Activated CD4-positive, alpha-beta T cell treated with anti-CD3 and anti-CD28 coated beads, Interleukin-2, amount 10 ng/mL, durations not matched to agents 24 days and 14 days (primary cell): Measurements from ENCODE around the gene OGDH. TPM values are rescaled to one million over a fixed set of nuclear protein-coding genes. Genes with fewer than 3 reads are reported as not detected.

ENCODE experiments used
- DNase-seq: peaks from one replicate; pipeline ENCODE4 v3.0.0; 2022
- H3K27ac Mint-ChIP-seq: one replicate; pipeline ENCODE4 v1.8.0; 2022; ENCODE audit warnings: mild to moderate bottlenecking, mixed read lengths
- H3K27me3 Mint-ChIP-seq: one replicate; pipeline ENCODE4 v1.8.0; 2022; ENCODE audit warnings: mixed read lengths
- H3K36me3 Mint-ChIP-seq: one replicate; pipeline ENCODE4 v1.8.0; 2022; ENCODE audit warnings: low read depth, mild to moderate bottlenecking, mixed read lengths
- H3K4me1 Mint-ChIP-seq: one replicate; pipeline ENCODE4 v1.8.0; 2021; ENCODE audit warnings: mixed read lengths
- H3K4me3 Mint-ChIP-seq: one replicate; pipeline ENCODE4 v1.8.0; 2022; ENCODE audit warnings: mild to moderate bottlenecking, moderate library complexity, mixed read lengths
- H3K9me3 Mint-ChIP-seq: one replicate; pipeline ENCODE4 v1.8.0; 2021; ENCODE audit warnings: mixed read lengths
- intact Hi-C: fragments of 100-400 bp; cut with micrococcal nuclease; formaldehyde crosslinking; loops from one replicate; pipeline ENCODE4 v1.15.1; 2023
- total RNA-seq: library from RNA; stranded (reverse); gene quantifications from 2 replicates; pipeline ENCODE4 v1.2.3, GENCODE V29; 2022

The OGDH gene
- total RNA-seq, 1 donor from 2014 or later, result 102 TPM

- H3K27me3 Mint-ChIP-seq, result no peaks in the 10 kb centered on the region
- no peaks in the 10 kb centered on the region for H3K9me3 Mint-ChIP-seq
- H3K4me3 Mint-ChIP-seq, result no peak overlapping the region
- DNase-seq, result no peak
- H3K4me1 Mint-ChIP-seq, result peaks cover 12% of the 10 kb centered on the region
- intact Hi-C loops, result no loop called here
- no peak overlapping the region for H3K27ac Mint-ChIP-seq
- peaks cover 44% of the 10 kb centered on the region for H3K36me3 Mint-ChIP-seq
Observed at GRCh38 chr7:44666566-44666965, 60.1 kb downstream of the OGDH start.

GRCh38 chr7:44667190-44667589, 60.8 kb downstream of the OGDH start:
- Mint-ChIP-seq H3K4me1 (peaks cover 12% of the 10 kb centered on the region), H3K9me3 (no peaks in the 10 kb centered on the region), H3K27ac (peak overlapping the region; percentile 29), H3K4me3 (no peak overlapping the region), H3K36me3 (peaks cover 40% of the 10 kb centered on the region), H3K27me3 (no peaks in the 10 kb centered on the region)
- intact Hi-C loops, result no loop called here
- DNase-seq, result no peak

- H3K27ac Mint-ChIP-seq, result no peak overlapping the region
Observed at GRCh38 chr7:44671069-44671468, 64.6 kb downstream of the OGDH start.

GRCh38 chr7:44673324-44673723, 66.9 kb downstream of the OGDH start:
- DNase-seq, result no peak
- H3K36me3 Mint-ChIP-seq, result peaks cover 46% of the 10 kb centered on the region
- H3K27me3 Mint-ChIP-seq, result no peaks in the 10 kb centered on the region
- H3K4me1 Mint-ChIP-seq, result no peaks in the 10 kb centered on the region
- H3K4me3 Mint-ChIP-seq, result no peak overlapping the region
- intact Hi-C loops, result no loop called here
- no peaks in the 10 kb centered on the region for H3K9me3 Mint-ChIP-seq
- H3K27ac Mint-ChIP-seq, result no peak overlapping the region

More at GRCh38 chr7:44671069-44671468, 64.6 kb downstream of the OGDH start:
- Mint-ChIP-seq H3K4me3 (no peak overlapping the region), H3K9me3 (no peaks in the 10 kb centered on the region), H3K27me3 (no peaks in the 10 kb centered on the region), H3K4me1 (peaks cover 6% of the 10 kb centered on the region), H3K36me3 (peaks cover 48% of the 10 kb centered on the region)
- DNase-seq, result no peak
- intact Hi-C loops, result no loop called here

GRCh38 chr7:44673771-44674170, 67.3 kb downstream of the OGDH start:
- DNase-seq, result no peak
- no peaks in the 10 kb centered on the region for H3K4me1 Mint-ChIP-seq
- H3K27me3 Mint-ChIP-seq, result no peaks in the 10 kb centered on the region
- no peaks in the 10 kb centered on the region for H3K9me3 Mint-ChIP-seq
- no peak overlapping the region for H3K4me3 Mint-ChIP-seq
- peaks cover 50% of the 10 kb centered on the region for H3K36me3 Mint-ChIP-seq
- intact Hi-C loops, result no loop called here
- H3K27ac Mint-ChIP-seq, result no peak overlapping the region

- no peak overlapping the region for H3K27ac Mint-ChIP-seq
- H3K27me3 Mint-ChIP-seq, result no peaks in the 10 kb centered on the region
- intact Hi-C loops, result no loop called here
- DNase-seq, result no peak
- no peaks in the 10 kb centered on the region for H3K9me3 Mint-ChIP-seq
- no peaks in the 10 kb centered on the region for H3K4me1 Mint-ChIP-seq
- H3K36me3 Mint-ChIP-seq, result peaks cover 54% of the 10 kb centered on the region
- no peak overlapping the region for H3K4me3 Mint-ChIP-seq
Observed at GRCh38 chr7:44674381-44674780, 68.0 kb downstream of the OGDH start.

- H3K4me3 Mint-ChIP-seq, result no peak overlapping the region
- H3K36me3 Mint-ChIP-seq, result peaks cover 59% of the 10 kb centered on the region
- peak overlapping the region; percentile 2 for H3K27ac Mint-ChIP-seq
- intact Hi-C loops, result no loop called here
- H3K27me3 Mint-ChIP-seq, result no peaks in the 10 kb centered on the region
- no peaks in the 10 kb centered on the region for H3K4me1 Mint-ChIP-seq
- no peak for DNase-seq
- no peaks in the 10 kb centered on the region for H3K9me3 Mint-ChIP-seq
Observed at GRCh38 chr7:44676776-44677175, 70.3 kb downstream of the OGDH start.

GRCh38 chr7:44678101-44678470, 71.7 kb downstream of the OGDH start:
- H3K36me3 Mint-ChIP-seq, result peaks cover 60% of the 10 kb centered on the region
- no peaks in the 10 kb centered on the region for H3K27me3 Mint-ChIP-seq
- H3K4me1 Mint-ChIP-seq, result no peaks in the 10 kb centered on the region
- DNase-seq, result no peak
- H3K27ac Mint-ChIP-seq, result no peak overlapping the region
- H3K4me3 Mint-ChIP-seq, result no peak overlapping the region
- intact Hi-C loops, result no loop called here
- H3K9me3 Mint-ChIP-seq, result no peaks in the 10 kb centered on the region

GRCh38 chr7:44678471-44679179, 72.2 kb downstream of the OGDH start:
- Mint-ChIP-seq H3K36me3 (peaks cover 58% of the 10 kb centered on the region), H3K4me1 (no peaks in the 10 kb centered on the region), H3K27me3 (no peaks in the 10 kb centered on the region), H3K4me3 (no peak overlapping the region), H3K27ac (peak overlapping the region; percentile 23), H3K9me3 (no peaks in the 10 kb centered on the region)
- intact Hi-C loops, result no loop called here
- no peak for DNase-seq

GRCh38 chr7:44681645-44682044, 75.2 kb downstream of the OGDH start:
- Mint-ChIP-seq H3K4me3 (no peak overlapping the region), H3K9me3 (no peaks in the 10 kb centered on the region), H3K4me1 (no peaks in the 10 kb centered on the region), H3K27me3 (no peaks in the 10 kb centered on the region), H3K36me3 (peaks cover 51% of the 10 kb centered on the region), H3K27ac (no peak overlapping the region)
- no peak for DNase-seq
- intact Hi-C loops, result no loop called here

GRCh38 chr7:44685723-44686122, 79.3 kb downstream of the OGDH start:
- no peak overlapping the region for H3K27ac Mint-ChIP-seq
- intact Hi-C loops, result no loop called here
- peaks cover 45% of the 10 kb centered on the region for H3K36me3 Mint-ChIP-seq

GRCh38 chr7:44689427-44689826, 83.0 kb downstream of the OGDH start:
- no peak overlapping the region for H3K27ac Mint-ChIP-seq
- DNase-seq, result no peak
- H3K9me3 Mint-ChIP-seq, result no peaks in the 10 kb centered on the region
- H3K27me3 Mint-ChIP-seq, result no peaks in the 10 kb centered on the region
- no peaks in the 10 kb centered on the region for H3K4me1 Mint-ChIP-seq
- intact Hi-C loops, result no loop called here
- peaks cover 42% of the 10 kb centered on the region for H3K36me3 Mint-ChIP-seq
- H3K4me3 Mint-ChIP-seq, result no peak overlapping the region

More at GRCh38 chr7:44685723-44686122, 79.3 kb downstream of the OGDH start:
- no peaks in the 10 kb centered on the region for H3K9me3 Mint-ChIP-seq
- no peaks in the 10 kb centered on the region for H3K27me3 Mint-ChIP-seq
- no peaks in the 10 kb centered on the region for H3K4me1 Mint-ChIP-seq
- DNase-seq, result no peak
- no peak overlapping the region for H3K4me3 Mint-ChIP-seq

GRCh38 chr7:44693641-44694313, 87.3 kb downstream of the OGDH start:
- intact Hi-C loops, result no loop called here
- Mint-ChIP-seq H3K27me3 (no peaks in the 10 kb centered on the region), H3K9me3 (peaks cover 4% of the 10 kb centered on the region), H3K36me3 (peaks cover 63% of the 10 kb centered on the region), H3K4me1 (no peaks in the 10 kb centered on the region), H3K4me3 (no peak overlapping the region), H3K27ac (no peak overlapping the region)
- no peak for DNase-seq

- no peak for DNase-seq
- intact Hi-C loops, result no loop called here
- peaks cover 67% of the 10 kb centered on the region for H3K36me3 Mint-ChIP-seq
Observed at GRCh38 chr7:44694326-44694725, 87.9 kb downstream of the OGDH start.

More at GRCh38 chr7:44694326-44694725, 87.9 kb downstream of the OGDH start:
- no peak overlapping the region for H3K27ac Mint-ChIP-seq
- no peaks in the 10 kb centered on the region for H3K4me1 Mint-ChIP-seq
- H3K9me3 Mint-ChIP-seq, result peaks cover 4% of the 10 kb centered on the region
- no peak overlapping the region for H3K4me3 Mint-ChIP-seq
- H3K27me3 Mint-ChIP-seq, result no peaks in the 10 kb centered on the region
